GM12878 (cell line): Measurements from ENCODE around the gene CHRNA3. TPM values are rescaled to one million over a fixed set of nuclear protein-coding genes. Genes with fewer than 3 reads are reported as not detected.

Source experiments
- BCL3 ChIP-seq: IDR thresholded peaks from 2 replicates; pipeline ENCODE4 v1.6.1; 2011; ENCODE audit warnings: borderline replicate concordance, low read depth, mild to moderate bottlenecking, moderate library complexity, low read length; ENCODE audit not compliant: insufficient read depth, poor library complexity, severe bottlenecking
- CBFB ChIP-seq: IDR thresholded peaks from 2 replicates; pipeline ENCODE4 v1.6.1; 2016; ENCODE audit warnings: antibody characterized with exemption, low read depth
- CTCF ChIP-seq, 3 experiments: IDR thresholded peaks in 2 of 3; conservative IDR thresholded peaks in 1 of 3; 2 replicates each; pipeline ENCODE4 v1.5.1; 2011; ENCODE audit warnings: low read depth in 3 of 3, low read length in 3 of 3, mild to moderate bottlenecking in 3 of 3, control low read depth in 2 of 3, moderate library complexity in 2 of 3, inconsistent platforms in 1 of 3, mixed read lengths in 1 of 3; ENCODE audit not compliant: control insufficient read depth in 2 of 3, insufficient read depth in 1 of 3; ENCODE audit errors: extremely low read depth in 1 of 3
- ETV6 ChIP-seq, 2 experiments: fragments of 450-650 bp in 1 of 2; IDR thresholded peaks in 1 of 2; conservative IDR thresholded peaks in 1 of 2; 2 replicates each; pipeline ENCODE4 v1.6.1; 2014; ENCODE audit warnings: antibody characterized with exemption in 1 of 2, borderline replicate concordance in 1 of 2, low read depth in 1 of 2, mild to moderate bottlenecking in 1 of 2, moderate library complexity in 1 of 2
- IRF3 ChIP-seq: fragments of 450-650 bp; IDR thresholded peaks from 2 replicates; pipeline ENCODE4 v1.6.1; 2014; ENCODE audit warnings: mild to moderate bottlenecking
- KDM1A ChIP-seq: fragments of 200-600 bp; sonication (generic); IDR thresholded peaks from 2 replicates; pipeline ENCODE4 v1.6.1; 2016; ENCODE audit warnings: borderline replicate concordance
- LARP7 ChIP-seq: fragments of 450-650 bp; IDR thresholded peaks from 2 replicates; pipeline ENCODE4 v1.6.1; 2017; ENCODE audit warnings: mild to moderate bottlenecking
- MXI1 ChIP-seq: fragments of 150-350 bp; IDR thresholded peaks from 2 replicates; pipeline ENCODE4 v1.6.1; 2011; ENCODE audit warnings: low read depth, mild to moderate bottlenecking, inconsistent platforms, low read length, improper control_type of control experiment
- RELA ChIP-seq: fragments of 450-650 bp; IDR thresholded peaks from 2 replicates; pipeline ENCODE4 v1.8.0; 2014; ENCODE audit warnings: borderline replicate concordance; ENCODE audit not compliant: partially characterized antibody
- SPI1 ChIP-seq: IDR thresholded peaks from 2 replicates; pipeline ENCODE4 v1.6.1; 2011; ENCODE audit warnings: low read depth, mild to moderate bottlenecking, low read length, moderate library complexity, borderline replicate concordance; ENCODE audit not compliant: insufficient read depth
- YY1 ChIP-seq: IDR thresholded peaks from 2 replicates; pipeline ENCODE4 v1.6.1; 2011; ENCODE audit warnings: low read depth, mild to moderate bottlenecking, low read length
- polyA plus RNA-seq, 11 experiments: library from polyadenylated mRNA; depleted of rRNA in 4 of 11; unstranded in 6 of 11; stranded (reverse) in 5 of 11; fragments of >200 nt; fragmentation: Nextera tagmentation in 4 of 11; fragmentation: Illumina TruSeq in 1 of 11; extraction: Ambion mirVana in 4 of 11; extraction: Trizol in 1 of 11; gene quantifications; 1 replicate in 1 of 11; 2 replicates in 10 of 11; pipeline versions ENCODE4 v1.2.1 to v1.2.3, GENCODE V29; 2011 to 2016; ENCODE audit warnings: inconsistent platforms in 2 of 11, missing spikeins in 2 of 11, low read depth in 1 of 11
- total RNA-seq, 4 experiments: library from RNA; depleted of rRNA in 3 of 4; stranded (reverse); fragments of >200 nt in 3 of 4; fragmentation: Illumina TruSeq in 1 of 4; extraction: Trizol in 1 of 4; gene quantifications; 2 replicates each; pipeline versions ENCODE4 v1.2.1 to v1.2.3, GENCODE V29; 2013 to 2021

Gene CHRNA3
- total and polyA plus RNA-seq, 10 of the 15 experiments (the other 5 are each of a cell fraction or from before 2014, with no cell fraction given): 0.06 to 0.19 (median 0.09) TPM; not detected in 7

GRCh38 chr15:78630886-78631633 lies 10.3 kb upstream of the CHRNA3 start (continued):
- no peak for TF ChIP-seq IRF3
- TF ChIP-seq YY1: no peak
- no peak for TF ChIP-seq LARP7
- no peak for TF ChIP-seq MXI1
- no peak for TF ChIP-seq RELA
- TF ChIP-seq BCL3: no peak
- TF ChIP-seq ETV6 (conservative IDR thresholded peaks at IDR 0.05 in 1 of 2, IDR thresholded peaks at IDR 0.05 in 1 of 2; ENCODE audit: borderline replicate concordance in 1 of 2, low read depth in 1 of 2): no peak
- TF ChIP-seq SPI1: no peak
- TF ChIP-seq KDM1A: no peak
- TF ChIP-seq CBFB: no peak
- no peak for TF ChIP-seq CTCF (IDR thresholded peaks at IDR 0.05 in 2 of 3, conservative IDR thresholded peaks at IDR 0.05 in 1 of 3; ENCODE audit: control insufficient read depth in 2 of 3, extremely low read depth in 1 of 3, insufficient read depth in 1 of 3, low read depth in 3 of 3, low read length in 3 of 3)
